A172 (cell line): Measurements from ENCODE around the gene SNX15. TPM values are rescaled to one million over a fixed set of nuclear protein-coding genes. Genes with fewer than 3 reads are reported as not detected.

ENCODE experiments used
- DNase-seq: peaks from one replicate; pipeline ENCODE4 v3.0.0-alpha.2; 2015; ENCODE audit warnings: low spot score
- total RNA-seq: library from RNA; depleted of rRNA; stranded (reverse); fragments of >200 nt; shearing (Covaris generic); gene quantifications from 2 replicates; pipeline ENCODE4 v1.2.3, GENCODE V29; 2014

SNX15 gene
- total RNA-seq, 1 experiment from 2014 or later: 31.2 TPM

DNA sequence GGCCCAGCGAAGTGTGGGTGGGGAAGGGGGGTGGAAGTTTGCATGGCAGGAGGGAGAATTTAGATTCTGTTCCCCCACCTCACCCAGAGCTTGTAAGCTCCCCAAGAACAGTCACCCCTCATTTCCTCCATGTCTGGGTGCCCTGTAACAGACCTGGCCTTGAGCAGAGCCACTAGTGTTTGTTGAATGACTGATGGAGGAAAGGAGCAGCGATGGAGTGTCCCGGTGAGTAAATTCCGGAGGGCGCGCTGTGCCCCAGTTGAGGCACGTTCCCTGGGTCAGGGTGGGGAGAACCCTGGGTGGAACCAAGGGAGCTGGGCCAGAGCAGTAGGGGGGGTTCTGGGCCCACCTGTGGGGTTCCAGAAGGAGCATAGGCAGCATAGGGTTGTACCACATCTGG, 30.3 kb downstream of the SNX15 start:
- no peak for DNase-seq

DNA sequence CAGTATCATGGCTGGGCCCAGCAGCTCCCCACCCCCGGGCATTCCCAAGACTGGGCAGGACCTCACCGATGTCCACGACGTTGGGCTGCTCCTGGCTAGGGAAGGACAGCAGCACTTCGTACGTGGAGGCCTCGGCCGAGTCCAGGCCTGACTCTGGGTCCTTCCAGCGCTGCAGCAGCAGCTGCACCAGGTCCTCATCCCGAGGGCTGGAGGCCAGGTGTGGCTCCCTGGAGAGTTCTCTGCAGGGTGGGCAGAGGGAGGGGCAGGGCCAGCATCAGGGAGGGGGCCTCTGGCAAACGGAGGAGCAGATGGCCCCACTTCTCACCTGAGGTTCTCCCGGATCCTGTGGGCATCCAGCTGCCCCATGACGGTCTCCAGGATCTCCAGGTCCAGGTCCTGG, 30.8 kb downstream of the SNX15 start:
- DNase-seq: no peak

DNA sequence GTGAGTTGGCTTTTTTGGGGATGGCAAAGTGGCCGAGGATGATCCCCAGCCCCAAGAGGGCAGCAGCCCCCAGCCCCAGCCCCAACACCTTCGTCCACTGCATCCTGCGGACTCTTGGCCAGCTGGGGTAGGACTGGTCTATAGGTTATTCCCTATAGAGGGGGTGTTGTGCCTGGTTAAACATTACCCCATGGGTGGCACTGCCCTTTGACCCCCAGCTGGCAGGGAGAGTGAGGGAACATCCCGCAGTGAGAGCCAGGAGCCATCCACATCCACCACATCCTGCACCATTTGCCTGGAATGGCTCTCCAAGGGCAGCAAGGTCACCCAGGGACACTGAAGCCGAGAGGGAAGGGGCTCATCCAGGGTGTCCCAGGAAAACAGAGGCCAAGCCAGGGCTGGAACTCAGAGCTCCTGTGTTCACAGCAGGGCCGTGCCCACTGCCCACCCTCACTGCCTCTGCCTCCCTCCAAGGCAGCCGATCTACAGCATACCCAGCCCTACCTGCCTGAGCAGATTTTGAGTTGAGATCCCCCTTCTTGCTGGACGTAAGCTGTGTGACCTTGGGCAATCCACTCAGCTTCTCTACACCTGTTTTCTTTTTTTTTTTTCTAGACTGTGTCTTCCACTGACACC, 31.3 kb downstream of the SNX15 start, which contains the start of gene NAALADL1:
Gene NAALADL1 (minus strand): TSS at position 135 of the 636 bp plus-strand sequence. CDS start 32 bp downstream, at position 103.
- no peak for DNase-seq

DNA sequence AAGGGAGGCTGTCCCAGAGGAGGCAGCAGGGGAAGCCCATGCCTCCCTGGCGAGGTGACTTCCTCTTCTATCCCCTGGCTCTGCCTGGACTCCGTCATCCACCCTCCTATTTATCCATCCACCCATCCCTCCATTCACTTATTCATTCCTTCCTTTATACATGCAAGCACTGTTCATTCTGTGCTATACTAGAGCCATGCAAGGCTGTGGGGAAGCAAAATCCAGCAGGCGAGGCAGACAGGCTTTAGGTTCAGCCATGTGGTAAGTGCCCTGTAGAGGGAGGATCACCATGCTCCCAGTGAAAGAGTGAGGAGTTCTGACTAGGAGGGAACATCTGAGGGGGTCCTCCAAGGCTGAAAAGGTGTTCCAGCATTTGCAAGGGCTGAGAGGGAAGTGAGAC, 32.3 kb downstream of the SNX15 start:
- DNase-seq: no peak

DNA sequence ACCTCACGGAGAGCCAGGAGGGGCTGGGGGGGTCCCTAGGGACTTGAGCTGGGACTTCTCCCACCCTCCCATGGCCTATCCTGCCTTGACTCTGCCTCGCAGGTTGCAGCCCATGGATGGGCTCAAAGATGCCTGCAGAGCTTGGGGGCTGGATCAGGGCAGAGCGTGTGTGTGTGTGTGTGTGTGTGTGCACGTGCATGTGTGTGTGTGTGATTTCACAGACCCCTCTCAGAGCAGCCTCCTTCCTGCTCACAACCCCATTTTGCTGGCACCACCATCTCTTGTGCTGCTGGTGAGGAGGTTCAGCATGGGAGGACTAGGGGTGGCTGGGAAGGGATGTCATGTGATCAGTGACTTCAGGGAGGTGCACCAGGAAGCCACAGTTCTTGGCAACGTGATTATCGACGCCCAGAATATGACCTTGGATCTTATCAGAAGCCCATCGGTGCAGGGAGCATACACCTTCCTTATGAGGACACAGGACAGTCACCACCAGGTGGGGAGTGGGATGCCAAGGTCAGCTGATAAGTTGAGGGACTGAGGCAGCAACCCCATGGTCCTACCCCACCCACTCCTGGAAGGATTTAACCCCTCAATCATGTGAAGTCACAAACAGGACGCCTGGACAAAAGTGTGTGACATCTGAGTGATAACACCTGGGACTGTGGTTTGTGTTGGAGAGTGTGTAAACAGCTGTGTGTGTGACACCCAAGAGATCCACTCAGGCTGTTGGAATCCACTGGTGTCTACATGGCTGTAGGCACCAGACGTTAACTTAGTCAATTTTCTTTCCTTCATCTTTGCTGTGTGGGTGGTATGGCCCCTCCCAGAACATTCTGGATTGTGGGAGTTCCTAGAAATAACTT, 33.0 kb downstream of the SNX15 start:
- no peak for DNase-seq

DNA sequence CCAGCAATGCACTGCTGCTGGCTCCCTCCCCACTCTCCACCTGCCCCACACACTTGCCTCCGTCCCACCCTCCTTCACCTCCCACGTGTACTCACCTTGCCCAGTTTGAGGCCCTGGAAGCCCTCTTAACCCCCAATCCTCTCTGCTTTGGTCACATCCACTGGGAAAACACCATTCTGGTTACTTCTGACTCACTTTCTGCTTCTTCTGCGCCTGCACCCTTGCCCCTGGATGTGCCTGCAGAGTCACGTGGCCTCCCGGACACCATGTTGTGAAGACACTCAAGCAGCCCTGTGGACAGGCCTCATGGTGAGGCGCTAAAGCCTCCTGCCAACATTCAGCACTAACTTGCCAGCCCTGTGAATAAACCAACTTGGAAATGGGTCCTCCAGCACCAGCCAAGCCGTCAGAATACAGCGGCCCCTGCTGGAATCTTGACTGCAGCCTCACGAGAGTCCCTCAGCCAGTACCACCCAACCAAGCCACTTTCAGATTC, 33.7 kb downstream of the SNX15 start:
- DNase-seq: no peak

DNA sequence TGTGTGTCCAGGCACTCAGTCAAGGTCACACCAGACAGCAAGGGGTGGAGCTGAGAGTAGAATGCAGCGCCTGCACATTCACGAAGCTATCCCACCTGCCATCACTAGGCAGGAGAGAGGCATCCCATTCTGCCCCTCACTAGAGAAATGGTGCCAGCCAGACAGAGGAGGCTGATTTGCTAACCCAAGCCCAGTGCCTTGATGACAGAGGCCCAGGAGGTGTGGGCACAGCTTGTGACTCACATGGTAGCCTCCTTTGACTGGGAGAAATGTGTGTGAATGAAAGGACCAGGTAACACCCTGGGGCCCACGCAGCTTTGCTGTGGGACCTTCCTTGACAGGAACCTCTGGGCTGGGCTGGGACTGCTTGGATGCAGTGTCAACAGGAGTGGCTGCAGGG, 36.3 kb downstream of the SNX15 start:
- no peak for DNase-seq

DNA sequence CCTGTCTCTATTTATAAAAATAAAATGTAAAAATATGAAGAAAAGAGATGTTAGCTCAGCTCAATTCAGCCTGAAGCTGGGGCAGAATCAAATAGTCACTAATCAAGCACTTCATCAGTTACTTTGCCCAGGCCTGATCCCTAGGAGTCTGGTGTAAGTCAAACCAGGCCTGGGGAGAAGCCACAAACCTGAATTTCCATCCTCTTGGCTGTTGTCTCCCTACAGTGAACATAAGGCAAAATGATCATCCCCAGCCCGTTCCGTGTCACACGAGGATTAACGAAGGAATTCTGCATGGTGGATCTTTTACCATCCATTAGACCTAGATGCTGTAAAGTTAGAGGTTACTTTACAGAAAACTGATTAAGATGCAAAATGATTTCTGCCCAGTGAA, 37.6 kb downstream of the SNX15 start:
- DNase-seq: no peak

DNA sequence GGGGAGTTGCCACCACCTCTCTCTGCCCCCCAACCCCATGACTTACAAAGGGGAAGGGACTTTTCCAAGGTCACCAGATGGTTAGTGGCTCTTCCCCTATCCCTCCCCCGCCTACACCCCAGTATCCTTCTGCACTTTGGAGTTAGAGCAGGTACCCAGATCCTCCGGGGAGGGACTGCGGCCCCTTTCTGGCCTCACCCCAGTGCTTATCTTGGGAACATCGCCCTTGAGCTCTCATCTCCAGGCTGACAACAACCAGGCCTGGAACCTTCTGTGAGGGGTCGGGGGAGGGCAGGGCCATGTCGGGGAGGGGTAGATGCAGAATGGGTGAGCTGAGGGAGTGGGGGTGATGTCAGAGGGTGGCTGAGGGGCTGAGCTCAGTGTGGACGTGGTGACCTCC, 38.6 kb downstream of the SNX15 start:
- no peak for DNase-seq

DNA sequence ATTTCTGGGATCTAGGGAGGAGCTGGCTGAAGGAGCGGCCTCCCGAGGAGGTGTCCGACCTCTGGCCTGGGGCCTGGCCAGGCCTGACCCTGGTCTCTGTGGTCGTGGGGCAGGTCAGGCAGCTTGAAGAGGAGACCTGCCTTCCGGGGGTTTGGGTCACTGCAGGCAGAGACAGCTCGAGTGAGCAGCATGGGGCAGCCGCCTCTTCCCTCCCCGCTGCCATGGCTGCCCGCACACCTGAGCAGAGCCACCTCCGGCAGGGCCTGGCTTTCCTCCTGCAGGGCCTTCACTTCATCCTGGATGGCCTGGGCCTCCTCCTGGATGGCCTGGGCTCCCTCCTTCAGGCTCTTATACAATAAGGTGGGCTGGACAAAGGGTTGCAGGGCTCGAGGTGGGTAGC, 39.1 kb downstream of the SNX15 start:
- DNase-seq: no peak

DNA sequence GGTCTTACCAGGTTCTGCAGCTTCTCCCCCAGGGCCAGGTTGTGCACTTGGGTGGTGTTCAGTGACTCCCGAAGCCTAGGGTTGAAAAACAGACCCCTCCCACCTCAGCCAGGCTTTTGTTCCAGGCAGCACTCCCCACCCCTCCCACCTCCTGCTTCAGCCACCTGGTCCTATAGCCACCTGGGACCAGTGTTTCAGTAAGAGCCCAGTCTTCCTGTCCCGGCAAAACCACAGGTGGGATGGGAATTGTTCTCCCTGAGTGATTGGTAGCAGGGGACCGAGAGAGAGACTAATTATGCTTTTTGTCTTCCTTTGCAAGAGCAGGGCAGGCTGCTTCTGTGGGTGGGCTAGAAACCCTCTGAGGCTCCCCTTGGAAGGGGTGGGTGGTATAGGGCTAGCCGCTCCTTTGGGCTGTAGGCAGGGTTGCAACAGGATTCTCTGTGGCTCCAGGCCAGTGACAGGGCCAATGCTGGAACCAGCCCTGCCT, 39.6 kb downstream of the SNX15 start:
- no peak for DNase-seq

DNA sequence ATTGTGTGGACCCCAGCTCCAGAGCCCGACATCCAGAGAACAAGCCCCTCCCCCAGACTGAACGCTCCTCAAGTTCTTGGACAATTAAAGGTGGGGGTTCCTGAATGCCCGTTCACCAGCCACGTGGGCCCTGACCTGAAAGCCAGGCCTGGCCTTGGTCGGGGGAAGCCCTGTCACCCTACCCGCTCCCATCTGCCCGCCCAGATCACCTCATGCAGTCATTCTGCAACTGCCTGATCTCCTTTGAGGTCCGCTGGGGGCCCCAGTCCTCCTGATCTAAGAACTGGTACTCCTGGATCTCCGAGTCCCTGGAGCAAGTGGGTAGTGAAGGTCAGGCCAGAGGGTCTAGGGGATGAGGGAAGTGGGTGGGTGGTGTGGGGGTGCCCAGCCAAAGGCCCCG, 40.2 kb downstream of the SNX15 start:
- no peak for DNase-seq

DNA sequence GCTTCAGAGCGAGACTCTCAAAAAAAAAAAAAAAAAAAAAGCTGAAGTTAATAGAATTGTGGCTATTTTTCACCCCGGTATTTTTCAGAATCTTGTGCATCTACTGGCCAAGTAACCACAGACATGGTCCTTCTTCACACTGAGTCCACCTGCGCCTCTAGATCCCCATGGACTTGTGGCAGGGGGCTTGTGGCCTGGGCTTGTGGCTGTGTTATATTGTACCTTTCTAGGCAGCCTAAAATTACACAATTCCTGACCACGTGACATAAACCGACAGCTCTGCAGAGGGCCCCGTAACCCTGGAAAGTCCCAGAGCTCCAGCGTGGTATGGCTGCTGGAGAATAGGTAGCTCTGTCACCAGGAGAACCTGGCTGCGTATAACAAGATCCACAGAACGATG, 42.0 kb downstream of the SNX15 start:
- DNase-seq: no peak

DNA sequence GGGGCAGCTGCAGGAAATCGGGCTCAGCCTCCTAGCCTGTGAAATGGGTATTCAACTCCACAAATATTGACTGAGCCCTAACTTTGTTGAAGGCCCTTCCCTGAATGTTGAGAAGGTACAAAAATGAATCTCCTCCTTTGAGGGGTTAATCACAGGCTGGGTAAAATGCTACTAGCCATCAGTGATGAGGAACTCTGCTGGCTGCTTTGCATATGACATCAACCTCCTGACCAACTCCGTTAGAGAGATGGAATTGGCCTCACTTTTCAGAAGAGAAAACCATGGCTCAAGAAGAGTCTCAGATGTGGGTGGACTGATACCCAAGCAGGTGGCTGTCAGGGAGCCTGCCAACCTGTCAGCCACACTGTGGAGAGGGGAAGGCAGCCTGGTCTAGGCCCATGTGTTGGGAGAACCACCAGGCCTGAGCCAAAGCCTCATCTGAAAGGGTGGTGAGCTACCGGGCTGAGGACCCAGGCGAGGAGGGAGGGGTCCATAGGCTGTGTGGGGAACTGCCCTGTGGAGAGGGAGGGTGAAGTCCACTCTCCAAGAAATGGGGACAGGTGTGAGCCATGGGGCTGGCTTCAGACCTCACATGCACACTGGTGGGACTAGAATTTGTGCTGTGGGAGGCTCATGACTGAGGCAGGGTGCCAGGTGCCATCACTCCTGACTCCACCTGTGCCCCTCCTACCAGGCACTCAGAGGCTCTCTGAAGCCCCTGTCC, 44.8 kb downstream of the SNX15 start:
- no peak for DNase-seq

DNA sequence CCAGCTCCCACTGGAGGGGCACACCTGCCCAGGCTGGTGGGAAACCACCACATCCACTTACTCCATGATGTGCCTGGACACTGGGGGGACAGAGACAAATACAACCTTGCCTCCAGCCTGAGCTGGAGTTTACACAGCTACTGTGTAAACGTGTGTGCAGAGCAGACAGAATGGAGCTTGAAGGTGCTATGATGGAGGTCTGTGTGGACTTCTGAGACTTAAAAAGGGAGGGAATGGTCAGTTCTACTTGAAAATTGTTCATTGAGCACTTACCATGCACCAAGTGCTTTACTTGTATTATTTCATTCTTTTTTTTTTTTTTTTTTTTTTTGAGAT, 45.4 kb downstream of the SNX15 start:
- no peak for DNase-seq

DNA sequence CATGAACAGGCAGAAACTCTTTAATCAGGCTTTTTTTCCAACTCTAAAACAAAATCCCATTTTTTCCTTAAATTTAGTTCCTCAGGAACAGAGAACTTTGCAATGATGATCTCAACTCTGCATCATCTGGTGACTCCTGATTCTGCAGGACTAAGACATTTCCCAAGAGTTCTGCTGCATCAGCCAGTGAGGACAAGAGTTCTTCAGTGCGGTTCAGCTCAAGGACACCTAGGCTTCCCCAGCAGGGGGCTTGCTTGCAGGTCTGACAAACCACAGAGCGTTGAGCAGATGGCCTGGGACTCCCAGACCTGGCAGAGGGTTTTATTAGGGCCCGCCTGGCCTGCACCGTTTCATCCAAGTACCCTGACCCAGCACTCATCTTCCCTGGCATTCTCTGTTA, 50.2 kb downstream of the SNX15 start:
- DNase-seq: no peak

DNA sequence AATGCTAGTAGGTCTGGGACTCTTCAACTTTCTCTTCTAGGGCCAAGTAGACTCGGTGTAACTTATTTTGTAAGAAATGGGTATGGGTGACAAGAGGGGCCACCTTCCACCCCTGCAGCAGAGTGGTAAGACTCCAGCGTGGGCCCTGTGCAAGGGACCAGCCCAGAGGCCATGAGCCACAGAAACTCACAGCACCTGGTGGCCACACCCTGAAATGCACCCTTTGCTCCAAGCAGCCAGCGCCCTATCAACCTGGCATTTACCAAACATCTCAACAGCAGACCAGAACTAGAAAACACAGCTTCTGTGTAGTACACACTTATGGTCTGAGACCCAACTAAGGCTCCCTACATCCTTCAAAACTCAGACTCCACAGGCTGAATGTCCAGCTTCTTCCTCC, 50.9 kb downstream of the SNX15 start:
- peak; percentile 29 for DNase-seq

DNA sequence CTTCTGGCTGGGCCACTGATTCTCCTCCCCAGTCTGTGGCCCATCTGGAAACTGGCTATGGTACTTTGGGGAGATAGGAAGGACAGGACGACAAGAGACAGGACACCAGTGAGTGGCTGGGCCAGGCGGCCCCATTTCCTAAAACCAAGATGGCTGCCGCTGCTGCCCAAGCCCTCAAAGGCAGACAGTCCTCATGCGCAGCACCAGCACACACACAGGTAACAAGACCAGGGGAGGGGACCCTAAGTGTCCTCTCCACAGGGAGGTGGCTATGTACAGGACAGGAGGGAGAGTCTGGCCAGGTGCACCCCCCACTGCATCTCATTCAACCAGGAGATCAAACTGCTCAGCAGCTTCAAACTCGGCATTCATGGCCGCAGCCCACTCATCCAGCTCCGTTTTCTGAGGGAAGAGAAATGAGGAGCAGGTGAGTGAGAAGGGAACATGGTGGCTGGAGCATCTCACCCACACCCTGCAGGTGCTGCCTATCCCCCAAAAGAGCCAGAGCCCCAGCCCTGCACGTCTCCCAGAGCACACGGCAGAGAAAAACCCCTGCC, 51.6 kb downstream of the SNX15 start:
- DNase-seq: no peak

DNA sequence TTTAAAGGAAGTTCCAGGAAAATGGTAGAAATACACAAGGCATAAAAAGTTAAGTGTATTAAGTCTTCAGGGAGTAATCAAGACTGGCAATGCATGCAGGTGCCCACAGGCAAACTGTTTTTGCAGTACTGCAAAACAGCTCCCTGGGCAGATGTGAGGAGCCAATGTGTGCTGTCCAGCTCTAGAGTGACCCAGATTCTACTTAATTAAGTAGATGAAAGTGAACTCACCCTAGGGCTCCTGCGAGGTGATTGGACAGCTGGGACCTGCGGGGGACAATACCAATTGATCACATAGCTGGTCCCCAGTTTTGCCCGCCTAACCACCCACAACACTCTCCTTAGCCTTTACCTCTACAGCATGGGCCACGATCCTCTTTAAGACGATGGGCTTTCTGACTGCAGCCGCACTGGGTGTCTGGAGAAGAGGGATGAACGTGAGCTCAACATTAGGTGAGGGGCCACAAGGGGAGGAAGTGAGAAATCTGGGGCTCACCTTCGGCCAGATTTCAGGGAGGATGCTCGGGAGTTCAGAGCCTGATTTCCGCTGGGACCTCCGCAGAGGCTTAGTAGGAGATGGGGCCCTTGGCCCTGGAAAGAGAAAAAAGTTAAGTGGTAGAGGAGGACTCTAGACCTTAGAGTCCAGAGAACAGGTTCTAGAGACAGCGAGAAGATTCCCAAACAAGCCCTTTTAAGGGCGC, 56.0 kb downstream of the SNX15 start:
- no peak for DNase-seq

DNA sequence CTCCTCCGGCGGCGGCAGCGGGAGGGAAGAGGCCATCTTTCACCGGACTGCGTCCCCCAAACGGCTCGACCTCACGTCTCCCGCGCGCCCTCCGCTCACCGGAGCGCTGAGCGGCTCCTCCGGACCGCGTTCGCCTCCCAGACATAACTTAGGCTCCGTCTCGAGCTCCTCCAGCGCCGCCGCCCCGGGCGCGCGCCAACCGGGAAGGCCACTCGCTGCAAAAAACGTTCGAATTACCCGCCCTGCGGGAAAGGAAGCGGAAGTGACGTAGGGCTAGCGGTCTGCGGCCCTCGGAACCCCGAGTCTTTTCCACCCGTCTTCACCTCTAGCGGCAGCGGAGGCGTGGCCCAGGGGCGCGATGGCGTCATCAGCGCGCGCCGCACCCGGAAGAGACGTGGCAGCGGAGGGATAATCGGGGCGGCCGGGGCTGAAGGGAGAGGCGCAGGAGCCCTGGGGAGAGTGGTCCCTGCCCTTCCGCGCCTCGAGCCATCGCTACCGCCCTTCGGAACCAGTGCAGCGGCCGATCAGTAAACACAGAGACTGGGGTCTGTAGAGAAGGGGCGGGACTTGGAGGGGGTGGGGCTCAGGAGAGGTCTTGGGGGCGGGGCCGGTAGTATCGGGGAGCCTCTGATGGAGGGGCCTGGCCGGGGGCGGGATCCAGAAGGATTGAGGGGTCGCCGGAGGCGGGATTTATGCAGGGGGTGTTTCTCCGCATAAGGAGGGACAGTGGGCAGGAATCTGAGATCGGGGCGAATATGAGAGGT, 56.8 kb downstream of the SNX15 start, which contains the start of the genes CDCA5 and ZFPL1:
Gene CDCA5 (minus strand): TSS at position 207 of the 764 bp plus-strand sequence. CDS start 62 bp downstream, at position 145.
Gene ZFPL1 (plus strand): TSS at position 389 of the 764 bp plus-strand sequence. CDS start 477 bp downstream, outside the sequence.
- DNase-seq: peak; percentile 91
